DOHH2 (cell line): Measurements from ENCODE around the gene ABI1.

Experiments used
- EZH2phosphoT487 ChIP-seq: fragments of 200-600 bp; sonication (generic); IDR thresholded peaks from 2 replicates; pipeline ENCODE4 v1.6.1; 2017; ENCODE audit warnings: borderline replicate concordance, mild to moderate bottlenecking, antibody characterized with exemption, low read length, moderate library complexity, mixed read lengths
- TF ChIP-seq, protein P1 (sequence below): fragments of 200-600 bp; sonication (generic); IDR thresholded peaks from one replicate; pipeline ENCODE4 v1.5.1; 2014; ENCODE audit warnings: antibody characterized with exemption, mild to moderate bottlenecking, low read depth, low read length; ENCODE audit not compliant: poor library complexity, severe bottlenecking

DNA sequence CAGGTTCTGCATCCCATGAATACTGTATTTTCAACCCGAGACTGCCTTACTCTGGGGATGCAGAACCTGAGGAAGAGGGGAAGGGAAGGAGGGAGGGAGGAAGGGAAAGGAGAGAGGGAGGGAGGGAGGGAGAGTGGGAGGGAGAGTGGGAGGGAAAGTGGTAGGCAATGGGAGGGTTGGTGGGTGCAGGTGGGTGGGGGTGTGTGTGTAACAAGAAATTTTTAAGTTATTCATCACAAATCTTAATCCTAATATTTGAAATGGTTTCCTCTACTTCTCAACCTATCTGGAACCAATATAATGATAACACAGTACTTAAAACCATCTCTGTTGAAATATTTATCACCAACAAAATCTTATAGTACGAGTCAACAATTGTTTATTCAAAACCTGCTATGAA is 95.2 kb downstream of the ABI1 start:
- TF ChIP-seq, protein P1, sequence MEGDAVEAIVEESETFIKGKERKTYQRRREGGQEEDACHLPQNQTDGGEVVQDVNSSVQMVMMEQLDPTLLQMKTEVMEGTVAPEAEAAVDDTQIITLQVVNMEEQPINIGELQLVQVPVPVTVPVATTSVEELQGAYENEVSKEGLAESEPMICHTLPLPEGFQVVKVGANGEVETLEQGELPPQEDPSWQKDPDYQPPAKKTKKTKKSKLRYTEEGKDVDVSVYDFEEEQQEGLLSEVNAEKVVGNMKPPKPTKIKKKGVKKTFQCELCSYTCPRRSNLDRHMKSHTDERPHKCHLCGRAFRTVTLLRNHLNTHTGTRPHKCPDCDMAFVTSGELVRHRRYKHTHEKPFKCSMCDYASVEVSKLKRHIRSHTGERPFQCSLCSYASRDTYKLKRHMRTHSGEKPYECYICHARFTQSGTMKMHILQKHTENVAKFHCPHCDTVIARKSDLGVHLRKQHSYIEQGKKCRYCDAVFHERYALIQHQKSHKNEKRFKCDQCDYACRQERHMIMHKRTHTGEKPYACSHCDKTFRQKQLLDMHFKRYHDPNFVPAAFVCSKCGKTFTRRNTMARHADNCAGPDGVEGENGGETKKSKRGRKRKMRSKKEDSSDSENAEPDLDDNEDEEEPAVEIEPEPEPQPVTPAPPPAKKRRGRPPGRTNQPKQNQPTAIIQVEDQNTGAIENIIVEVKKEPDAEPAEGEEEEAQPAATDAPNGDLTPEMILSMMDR: no peak
- no peak for TF ChIP-seq EZH2phosphoT487
